HG02870 (cell line): ENCODE data around the gene CAMSAP1.
"Not testable (repeated sequence)": the region's sequence is repeated elsewhere in the genome, so short reads cannot be mapped to it uniquely, and the experiment has no call there.

ENCODE experiments used
- ATAC-seq: cut with Tn5 transposase; IDR thresholded peaks from one replicate; pipeline ENCODE4 v1.9.1; 2021; ENCODE audit warnings: mild to moderate bottlenecking, moderate library complexity; ENCODE audit not compliant: unreplicated experiment

Gene CAMSAP1

GRCh38 chr9:135901031-135901758, 6.2 kb downstream of the CAMSAP1 start:
- ATAC-seq = no peak

GRCh38 chr9:135898634-135899407, 8.5 kb downstream of the CAMSAP1 start:
- no peak for ATAC-seq

GRCh38 chr9:135896626-135897025, 10.7 kb downstream of the CAMSAP1 start:
- ATAC-seq = no peak

GRCh38 chr9:135896205-135896604, 11.1 kb downstream of the CAMSAP1 start:
- ATAC-seq = no peak

GRCh38 chr9:135895202-135895848, 12.0 kb downstream of the CAMSAP1 start:
- no peak for ATAC-seq

- ATAC-seq = no peak
Measured at GRCh38 chr9:135893104-135893503, 14.2 kb downstream of the CAMSAP1 start.

- ATAC-seq = not testable (repeated sequence)
Measured at GRCh38 chr9:135892327-135892726, 15.0 kb downstream of the CAMSAP1 start.

- no peak for ATAC-seq
Measured at GRCh38 chr9:135891027-135891631, 16.2 kb downstream of the CAMSAP1 start.

GRCh38 chr9:135890190-135891026, 16.9 kb downstream of the CAMSAP1 start:
- no peak for ATAC-seq

GRCh38 chr9:135889564-135890189, 17.7 kb downstream of the CAMSAP1 start:
- no peak for ATAC-seq

GRCh38 chr9:135888766-135889394, 18.5 kb downstream of the CAMSAP1 start:
- ATAC-seq = no peak

- ATAC-seq = no peak
Measured at GRCh38 chr9:135888126-135888765, 19.1 kb downstream of the CAMSAP1 start.

GRCh38 chr9:135887585-135888050, 19.7 kb downstream of the CAMSAP1 start:
- no peak for ATAC-seq

GRCh38 chr9:135887021-135887507, 20.3 kb downstream of the CAMSAP1 start:
- ATAC-seq = no peak

GRCh38 chr9:135886147-135886981, 21.0 kb downstream of the CAMSAP1 start:
- no peak for ATAC-seq

GRCh38 chr9:135885100-135885853, 22.1 kb downstream of the CAMSAP1 start:
- no peak for ATAC-seq
